Left ventricle myocardium superior (tissue), 1 donor: ENCODE results near the gene SLIT2. TPM values are rescaled to one million over a fixed set of nuclear protein-coding genes. Genes with fewer than 3 reads are reported as not detected.

Source experiments
- ATAC-seq: fragments of 200-7000 bp; cut with Tn5 transposase; one replicate; pipeline ENCODE4 v1.9.1; 2020; ENCODE audit warnings: mild to moderate bottlenecking, moderate library complexity
- DNase-seq: peaks from one replicate; pipeline ENCODE4 v3.0.0-alpha.2; 2020
- intact Hi-C: fragments of 100-400 bp; cut with micrococcal nuclease; formaldehyde crosslinking; loops from one replicate; pipeline ENCODE4 v1.11.0; 2022
- total RNA-seq: library from RNA; stranded (reverse); fragmentation: NEBNext Ultra II Directional; extraction: Animal tissue kit (Norgen Biotek cat#: 25700); gene quantifications from one replicate; pipeline ENCODE4 v1.2.1, GENCODE V29; 2021
- donor health status: DM: no; HTN: yes; CAD: no; lungs with severe emphysema.

The SLIT2 gene
- total RNA-seq, 1 donor from 2014 or later: 8.5 TPM

DNA sequence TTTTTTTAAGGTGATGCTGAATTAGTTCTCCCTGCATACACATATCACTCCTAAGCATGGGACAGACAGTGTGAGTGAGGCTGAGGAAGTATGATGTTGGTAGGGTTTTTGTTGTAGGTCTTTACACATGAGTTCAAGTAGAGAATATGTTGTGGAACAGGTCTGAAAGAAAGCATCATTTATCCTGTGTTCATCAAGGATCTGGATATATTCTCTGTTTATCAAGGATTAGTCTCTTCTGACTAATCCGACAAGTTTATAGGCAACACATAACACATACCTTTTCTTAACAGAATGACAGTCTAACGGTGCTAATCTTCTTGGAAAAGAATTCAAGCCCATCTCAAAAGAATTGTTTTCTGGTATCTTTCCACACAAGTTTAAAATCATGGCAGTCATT is 10.5 kb downstream of the SLIT2 start:
- ATAC-seq: no peak
- intact Hi-C loops: no loop called here
- DNase-seq: no peak

DNA sequence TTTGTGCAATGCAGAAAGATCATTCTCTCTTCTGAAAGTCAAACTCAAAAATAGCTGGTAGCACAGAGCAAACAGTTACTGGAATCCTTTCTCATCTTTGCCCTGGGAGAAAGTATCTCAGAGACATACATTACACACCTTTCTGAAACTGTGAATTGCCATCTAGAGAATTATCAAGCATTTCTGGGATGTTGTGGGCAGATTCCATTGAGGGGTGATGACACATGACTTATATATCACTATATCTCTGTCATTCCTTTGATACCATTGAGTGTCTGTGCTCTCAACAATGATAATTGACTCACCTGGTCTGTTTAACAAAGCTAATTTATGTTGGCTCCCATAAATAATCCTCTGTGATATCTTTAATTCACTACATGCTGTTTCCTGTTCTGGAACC is 13.0 kb downstream of the SLIT2 start:
- no peak for DNase-seq
- no peak for ATAC-seq
- intact Hi-C loops: no loop called here

DNA sequence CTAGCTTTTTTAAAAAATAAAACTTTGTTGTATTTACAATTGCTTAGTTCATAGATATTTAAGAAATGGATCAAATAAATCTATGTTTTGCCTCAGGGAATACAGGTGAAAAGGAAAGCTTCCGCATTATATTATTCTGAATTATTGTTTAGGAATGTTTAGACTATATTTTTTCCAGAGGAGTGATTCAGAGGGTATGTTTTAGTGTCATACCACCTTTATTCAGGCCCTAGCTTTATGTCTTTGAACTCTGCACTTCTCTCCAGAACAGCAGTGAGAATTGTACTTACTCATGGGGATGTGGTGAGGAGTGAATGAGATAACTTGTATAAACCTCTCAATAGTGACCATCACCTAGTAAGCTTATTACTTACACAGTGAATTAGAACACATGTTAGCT is 14.0 kb downstream of the SLIT2 start:
- no peak for DNase-seq
- intact Hi-C loops: no loop called here
- ATAC-seq: no peak

DNA sequence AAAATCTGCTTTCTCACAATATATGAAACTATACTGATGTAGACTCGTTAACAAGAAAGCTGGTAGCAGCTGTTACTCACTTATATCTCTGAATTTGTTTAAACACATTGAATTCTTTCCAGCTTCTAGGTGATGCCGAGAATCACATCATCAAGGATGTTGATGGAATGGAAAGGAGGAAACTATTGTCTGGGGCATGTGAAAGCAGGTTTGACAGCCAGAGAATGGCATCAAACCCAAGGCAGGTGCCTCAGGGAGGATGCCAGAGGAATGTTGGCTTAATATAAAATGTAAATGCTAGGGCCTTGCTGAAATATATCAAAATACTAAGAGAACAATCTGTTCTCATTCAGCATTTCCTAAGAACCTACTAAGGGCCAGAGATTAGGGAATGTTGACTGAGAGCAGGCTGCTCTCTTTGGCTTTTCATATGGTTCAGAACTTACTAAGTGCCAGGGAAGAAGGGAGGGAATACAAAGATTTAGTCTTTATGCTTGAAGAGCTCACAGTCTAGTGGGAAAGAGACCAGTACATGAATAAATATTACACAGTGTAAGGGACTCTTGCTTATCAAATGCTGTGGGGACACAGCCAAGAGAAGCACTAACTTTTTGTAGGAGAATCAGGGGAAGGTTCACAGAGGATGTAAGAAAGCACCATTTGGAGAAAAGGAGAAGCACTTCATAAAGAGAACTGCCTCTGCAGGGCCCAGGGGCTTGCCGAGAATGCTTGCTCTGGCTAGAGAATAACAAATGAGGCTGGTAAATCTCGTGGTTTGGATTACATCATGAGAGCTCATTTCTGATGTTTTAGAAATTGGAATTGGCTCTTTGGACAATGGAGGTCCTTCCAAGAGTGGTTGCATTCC is 14.7 kb downstream of the SLIT2 start:
- DNase-seq (no peak), ATAC-seq (peak; percentile 76)
- intact Hi-C loops: no loop called here

DNA sequence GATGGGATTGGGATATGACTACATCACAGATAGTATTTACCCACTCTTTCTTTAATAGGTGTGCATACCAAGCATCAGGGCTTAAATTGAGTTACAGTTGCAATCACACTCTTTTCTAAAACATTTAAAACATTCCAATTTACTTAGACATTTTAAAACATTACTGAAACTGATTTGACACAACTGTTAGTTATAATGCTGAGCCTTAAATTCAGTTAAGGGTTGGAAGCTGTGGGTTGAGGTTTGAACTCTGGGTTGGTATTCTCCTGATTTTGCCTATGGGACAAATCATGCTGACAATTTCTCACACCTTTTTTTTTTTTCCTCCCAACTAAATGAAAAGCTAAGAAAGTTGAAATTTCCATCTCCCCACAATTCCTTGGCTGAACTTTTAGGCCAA is 16.3 kb downstream of the SLIT2 start:
- intact Hi-C loops: no loop called here
- ATAC-seq: no peak

DNA sequence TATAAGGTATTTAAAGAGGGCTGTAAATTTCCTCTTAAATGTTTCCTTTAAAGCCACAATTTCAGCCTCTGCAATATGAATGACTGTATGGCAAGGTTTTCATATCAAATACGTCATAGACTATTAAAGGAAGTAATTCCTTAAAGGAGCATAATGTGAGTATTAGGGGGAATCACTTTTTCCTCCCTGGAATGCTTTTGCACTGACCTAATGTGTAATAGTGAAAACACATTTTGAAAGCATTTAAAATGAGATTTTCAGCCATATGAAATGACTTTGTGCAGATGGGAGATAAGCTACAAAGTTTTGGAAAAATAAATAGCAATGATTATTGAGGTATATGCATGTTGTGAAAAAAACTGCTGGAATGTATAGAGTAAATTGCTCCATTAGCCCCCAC is 17.6 kb downstream of the SLIT2 start:
- DNase-seq (no peak), ATAC-seq (no peak)
- intact Hi-C loops: no loop called here

More for the DNA sequence above, 16.3 kb downstream of the SLIT2 start:
- no peak for DNase-seq

DNA sequence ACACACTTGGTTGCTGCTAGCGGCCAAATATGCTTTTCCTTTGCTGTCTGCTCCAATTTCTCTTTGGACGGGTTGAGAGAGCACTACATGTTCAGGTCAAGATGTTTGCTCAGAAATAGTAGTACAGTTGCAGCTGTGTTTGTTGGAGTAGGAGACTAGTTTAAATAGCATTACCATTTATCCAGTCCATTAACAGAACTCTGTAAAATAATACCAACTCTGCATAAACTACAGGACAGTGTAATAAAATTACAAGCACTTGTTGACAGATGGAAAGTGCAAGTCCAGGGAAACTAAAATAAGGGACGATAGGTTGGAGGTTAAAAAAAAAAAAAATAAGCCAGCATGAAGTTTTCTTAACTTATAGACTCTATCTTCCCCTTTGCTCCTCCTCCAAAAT is 20.2 kb downstream of the SLIT2 start:
- no peak for ATAC-seq
- intact Hi-C loops: no loop called here
- no peak for DNase-seq

DNA sequence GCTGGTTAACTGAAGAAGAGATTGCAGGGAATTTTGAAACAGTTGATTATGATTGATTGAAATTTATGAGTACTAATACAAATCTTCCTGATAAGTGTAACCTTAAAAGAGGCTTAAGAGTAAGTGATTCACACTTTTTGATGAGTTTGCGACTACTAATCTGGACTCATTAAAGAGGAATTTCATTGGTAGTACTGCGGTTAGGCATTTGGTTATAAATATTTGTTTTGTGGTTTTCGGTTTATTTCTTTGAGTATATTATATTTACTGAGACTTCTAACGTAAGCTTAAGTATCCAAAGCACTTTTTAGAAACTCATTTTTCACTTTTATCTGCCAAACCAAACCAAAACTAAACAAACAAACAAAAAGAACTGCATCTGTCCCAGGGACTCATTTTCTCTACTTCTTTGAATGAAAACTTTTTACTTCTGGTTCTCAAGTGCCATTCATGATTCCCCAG is 20.7 kb downstream of the SLIT2 start:
- intact Hi-C loops: no loop called here
- no peak for ATAC-seq
- no peak for DNase-seq

DNA sequence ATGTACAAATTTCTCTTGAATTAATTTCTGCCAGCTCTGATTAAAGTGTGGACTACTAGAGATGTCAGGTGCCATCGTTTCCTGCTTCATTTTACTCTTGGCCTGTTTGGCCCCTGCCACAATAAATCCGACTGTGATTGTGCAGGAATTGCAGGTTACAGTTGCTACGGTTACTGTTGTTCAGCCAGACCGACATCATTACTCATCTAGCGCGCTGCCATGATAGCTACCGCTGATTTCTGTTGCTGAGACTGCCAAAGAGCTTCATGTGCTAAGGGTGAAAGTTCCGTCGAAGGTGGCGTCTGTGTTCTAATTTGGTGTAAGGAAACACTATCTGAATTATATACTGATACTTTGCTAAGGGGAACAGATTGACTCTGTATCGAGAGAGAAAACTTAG is 22.1 kb downstream of the SLIT2 start:
- ATAC-seq: no peak

DNA sequence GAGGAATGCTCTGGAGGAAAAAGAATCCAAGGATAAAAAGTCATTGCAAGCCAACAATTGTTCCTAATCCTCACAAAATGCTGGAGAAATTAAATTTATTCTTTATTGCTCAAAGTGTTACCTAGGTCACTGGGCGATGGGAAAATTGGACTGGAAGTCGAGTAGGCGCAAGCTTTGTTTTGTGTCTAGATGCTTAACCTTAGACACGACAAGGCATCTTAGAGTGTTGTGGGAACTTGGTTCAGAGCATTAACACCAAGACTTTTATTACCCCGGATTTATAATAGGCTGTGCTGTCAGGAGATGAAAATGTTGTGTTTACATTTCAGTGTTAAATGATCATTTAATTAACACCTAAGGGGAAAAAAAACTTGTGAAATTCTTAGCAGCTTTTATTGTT is 25.1 kb downstream of the SLIT2 start:
- ATAC-seq: no peak

More for the DNA sequence above, 22.1 kb downstream of the SLIT2 start:
- intact Hi-C loops: no loop called here
- DNase-seq: no peak

DNA sequence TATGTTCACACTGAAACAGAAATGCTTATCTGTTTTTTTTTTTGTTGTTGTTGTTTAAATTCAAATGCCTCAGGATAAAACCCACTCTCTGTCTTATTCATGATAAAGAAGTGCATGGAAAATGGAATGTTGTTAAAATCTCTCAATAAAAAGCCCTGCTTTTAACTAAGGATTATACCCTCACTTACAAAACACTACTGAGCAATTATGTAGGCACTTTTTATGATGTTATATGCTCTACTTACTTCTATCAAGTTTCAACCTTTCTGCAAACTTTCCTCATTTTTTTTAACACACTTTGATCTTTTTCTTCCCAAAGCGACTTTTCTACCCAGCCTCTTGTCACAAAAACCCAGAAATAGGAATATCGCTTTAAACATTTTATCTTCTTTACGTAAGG is 26.5 kb downstream of the SLIT2 start:
- intact Hi-C loops: no loop called here

More for the DNA sequence above, 25.1 kb downstream of the SLIT2 start:
- intact Hi-C loops: no loop called here
- DNase-seq: no peak

DNA sequence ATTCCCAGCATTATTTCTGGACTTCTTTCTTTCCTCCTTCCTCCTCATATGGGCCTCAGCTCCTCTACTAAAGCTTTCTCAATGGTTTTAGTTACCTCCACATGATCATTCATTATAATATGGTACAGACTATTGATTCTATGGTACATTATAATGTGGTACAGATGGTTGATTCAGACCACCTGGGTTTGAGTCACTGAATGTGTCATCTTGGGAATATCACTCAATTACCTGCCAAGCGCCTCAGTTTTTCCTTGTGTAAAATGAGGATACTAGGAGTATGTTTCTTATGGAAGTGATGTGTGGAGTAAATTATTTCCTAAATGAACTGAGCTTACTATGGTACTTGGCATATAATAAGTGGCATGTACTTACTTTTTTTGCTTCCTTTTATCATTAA is 27.7 kb downstream of the SLIT2 start:
- DNase-seq (no peak), ATAC-seq (no peak)
- intact Hi-C loops: no loop called here

More for the DNA sequence above, 26.5 kb downstream of the SLIT2 start:
- no peak for ATAC-seq
- DNase-seq: no peak

DNA sequence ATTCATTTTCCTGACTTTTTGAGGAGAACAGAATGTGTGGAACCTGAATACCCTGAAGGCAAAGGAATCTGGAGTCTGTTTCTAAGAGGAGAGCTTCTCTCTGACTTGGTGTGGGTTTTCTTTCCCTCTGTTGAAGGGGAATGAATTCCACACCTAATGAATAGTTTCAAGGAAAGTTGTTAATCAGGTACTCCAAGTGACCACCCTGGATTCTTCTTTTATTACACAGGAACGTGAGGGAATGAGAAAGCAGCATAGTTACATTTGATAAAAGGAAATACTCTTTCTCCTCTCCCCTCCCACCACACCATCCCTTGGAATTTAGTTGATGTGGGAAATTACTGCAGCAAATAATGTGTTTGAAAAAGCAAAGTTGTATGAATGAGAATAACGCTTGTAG is 29.7 kb downstream of the SLIT2 start:
- ATAC-seq (no peak), DNase-seq (no peak)
- intact Hi-C loops: no loop called here

DNA sequence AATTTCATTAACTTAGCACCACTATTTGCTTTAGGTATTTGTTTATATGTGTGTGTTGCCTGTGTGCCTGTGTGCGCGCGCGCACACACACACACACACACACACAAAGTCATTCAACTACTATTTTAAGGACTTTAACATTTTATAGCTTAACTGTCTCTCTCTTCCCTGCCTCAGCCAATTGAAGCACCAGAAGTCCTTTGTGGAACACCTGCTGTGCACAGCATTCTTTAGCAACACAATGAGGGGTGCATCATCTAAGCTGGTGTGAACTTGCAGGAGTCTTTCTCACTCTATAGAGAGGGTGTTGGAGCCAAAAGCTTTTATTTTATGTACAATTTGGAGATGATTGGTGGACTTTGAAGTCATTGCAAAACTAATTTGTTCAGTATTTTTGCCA is 31.3 kb downstream of the SLIT2 start:
- intact Hi-C loops: no loop called here
- ATAC-seq: no peak
- DNase-seq: no peak

DNA sequence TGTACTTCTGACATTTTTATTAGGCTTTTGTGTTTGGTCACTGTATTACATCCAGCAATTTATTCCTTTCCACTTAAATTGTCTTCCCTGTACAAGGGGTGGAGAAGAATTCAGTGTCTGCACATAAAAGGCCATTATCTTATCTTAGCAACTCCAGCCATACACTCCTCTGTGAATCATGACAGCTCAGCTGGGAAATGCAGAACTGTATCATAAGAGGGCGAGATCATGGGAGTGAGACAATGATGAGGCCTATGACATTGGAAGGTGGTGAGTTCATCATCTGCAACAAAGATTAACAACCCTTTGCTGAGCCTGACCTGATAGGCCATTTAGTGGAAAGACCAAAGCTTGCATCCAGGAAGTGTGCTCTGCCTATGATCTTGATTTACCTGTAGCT is 33.3 kb downstream of the SLIT2 start:
- no peak for ATAC-seq
- intact Hi-C loops: no loop called here

DNA sequence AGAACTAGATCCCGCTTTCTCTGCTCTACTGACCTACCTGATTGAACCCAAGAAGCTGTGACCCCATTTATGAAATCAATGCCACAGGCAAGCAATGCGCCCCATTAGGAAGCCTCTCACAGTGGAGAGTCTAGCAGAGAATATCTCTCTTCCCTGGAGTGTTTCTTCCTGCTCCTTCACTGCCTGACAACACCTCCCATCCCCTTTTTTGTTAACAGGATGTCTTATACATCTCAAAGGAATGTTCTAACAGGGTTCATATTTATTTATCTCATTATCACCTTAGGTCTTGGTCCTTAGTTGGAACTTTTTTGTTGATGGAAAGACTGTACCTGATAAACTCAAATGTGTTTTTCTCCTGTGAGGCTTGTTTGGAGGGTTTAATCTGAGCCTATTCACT is 35.5 kb downstream of the SLIT2 start:
- no peak for DNase-seq
- intact Hi-C loops: no loop called here

More for the DNA sequence above, 33.3 kb downstream of the SLIT2 start:
- DNase-seq: no peak

DNA sequence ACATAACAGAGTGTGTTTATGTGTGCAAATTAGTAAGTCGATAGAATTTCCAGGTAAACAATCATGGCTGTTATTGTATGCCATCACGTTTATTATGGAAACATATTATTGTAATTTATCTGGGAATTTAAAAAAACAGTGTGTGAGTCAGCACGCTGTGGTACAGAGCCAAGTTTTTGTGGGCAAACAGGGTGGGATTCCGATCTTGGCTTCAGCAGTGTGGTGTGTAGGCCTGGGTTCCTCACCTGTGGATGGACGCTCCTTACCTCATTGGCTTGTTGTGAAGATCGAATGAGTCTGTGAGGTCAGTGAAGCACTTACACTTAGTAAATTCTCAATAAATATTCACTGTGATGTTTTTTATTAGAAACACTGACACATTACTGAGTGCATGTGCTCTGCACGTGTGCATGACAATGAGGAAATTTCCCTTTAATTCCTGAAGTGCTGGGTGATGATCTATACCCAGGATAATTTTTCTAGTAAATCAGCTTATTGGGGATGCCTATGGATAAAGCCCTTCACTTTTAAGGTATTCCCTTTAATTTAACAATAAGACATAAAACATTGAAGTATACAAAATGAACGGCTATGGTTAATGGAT is 36.4 kb downstream of the SLIT2 start:
- intact Hi-C loops: no loop called here

More for the DNA sequence above, 35.5 kb downstream of the SLIT2 start:
- ATAC-seq: no peak

DNA sequence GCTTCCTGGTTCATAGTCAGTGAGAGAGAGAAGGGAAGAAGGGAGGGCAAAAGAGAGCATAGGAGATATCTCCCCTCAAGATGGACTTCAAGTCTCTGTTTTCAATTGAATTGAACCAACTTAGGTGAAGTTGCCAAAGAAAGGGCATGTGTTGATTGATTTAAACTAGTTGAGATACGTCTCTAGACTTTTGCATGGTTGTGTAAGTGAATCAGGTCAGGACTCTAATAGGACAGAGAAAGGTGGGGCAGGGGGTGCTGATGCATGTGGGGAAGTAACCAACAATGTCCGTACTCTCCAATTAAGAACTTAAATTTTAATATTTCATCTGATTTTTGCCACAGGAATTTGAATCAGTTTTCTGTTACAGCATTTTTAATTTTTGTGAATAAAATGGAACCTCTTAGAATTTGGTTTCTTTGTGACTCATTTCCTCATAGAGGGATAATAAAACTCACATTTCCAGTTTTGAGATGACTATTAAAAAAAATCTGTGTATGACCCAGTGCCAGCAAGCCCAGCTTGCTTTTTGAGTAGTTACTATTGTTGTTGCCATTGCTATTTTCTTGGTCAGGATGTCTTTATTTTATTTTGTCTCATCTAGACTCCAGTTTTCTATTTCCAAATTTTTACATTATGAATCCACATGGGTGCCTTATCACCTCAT is 37.3 kb downstream of the SLIT2 start:
- intact Hi-C loops: no loop called here
- DNase-seq (no peak), ATAC-seq (no peak)

More for the DNA sequence above, 36.4 kb downstream of the SLIT2 start:
- DNase-seq: no peak
- ATAC-seq: no peak

DNA sequence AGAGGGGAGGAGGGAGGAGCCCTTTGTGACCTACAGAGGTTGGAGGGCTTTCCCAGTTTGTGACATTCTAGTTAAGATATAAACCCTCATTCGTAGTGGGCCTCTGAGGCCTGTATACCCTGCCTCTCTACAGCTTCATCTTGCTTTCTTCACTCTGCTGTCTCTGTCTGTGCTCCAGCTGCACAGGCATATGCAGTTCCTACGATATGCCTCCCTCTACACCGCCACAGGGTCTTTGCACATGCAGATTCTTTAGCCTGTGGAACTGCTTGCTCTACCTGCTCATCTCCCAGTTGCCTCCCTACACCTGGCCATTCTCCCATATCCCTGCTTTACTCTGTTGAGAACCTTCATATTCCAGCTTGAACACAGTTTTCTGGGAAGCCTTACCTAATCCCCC is 38.1 kb downstream of the SLIT2 start:
- no peak for DNase-seq
- no peak for ATAC-seq
- intact Hi-C loops: no loop called here

DNA sequence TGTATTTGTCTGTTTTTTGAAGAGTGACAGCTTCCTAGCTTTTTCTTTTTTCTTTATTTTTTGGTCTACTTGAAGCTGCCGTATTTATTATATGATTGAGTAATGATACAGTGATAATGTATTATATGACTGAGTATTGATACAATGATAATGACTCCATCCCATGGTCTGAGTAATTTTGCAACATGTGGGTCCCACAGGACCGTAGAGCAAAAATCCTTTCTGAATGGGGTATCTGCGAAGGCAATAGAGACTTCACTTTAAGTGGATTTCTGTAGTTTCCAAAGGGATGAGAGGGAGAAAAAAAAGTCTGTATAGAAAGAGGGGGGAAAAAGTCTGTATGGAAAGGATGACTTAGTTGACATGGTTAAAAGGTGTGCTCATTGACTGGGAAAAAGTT is 41.0 kb downstream of the SLIT2 start:
- DNase-seq (no peak), ATAC-seq (no peak)
- intact Hi-C loops: no loop called here
